Stimulated activated CD8-positive, alpha-beta memory T cell treated with anti-CD3 and anti-CD28 coated beads, Interleukin-7, amount 100 ng/mL, for 24 hours (primary cell): ENCODE measurements around the gene PIGN.
A peak's percentile ranks its signal among the peaks of the same experiment; 100 is the strongest.
"Not testable (repeated sequence)": the region's sequence is repeated elsewhere in the genome, so short reads cannot be mapped to it uniquely, and the experiment has no call there.

Experiments
- DNase-seq: peaks from one replicate; pipeline ENCODE4 v3.0.0-alpha.2; 2020; ENCODE audit warnings: low read depth

PIGN gene

GRCh38 chr18:62182220-62182619, 4.6 kb downstream of the PIGN start:
- no peak for DNase-seq

- DNase-seq = no peak
These were observed 7.6 kb downstream of the PIGN start for GRCh38 chr18:62179213-62179612.

DNA sequence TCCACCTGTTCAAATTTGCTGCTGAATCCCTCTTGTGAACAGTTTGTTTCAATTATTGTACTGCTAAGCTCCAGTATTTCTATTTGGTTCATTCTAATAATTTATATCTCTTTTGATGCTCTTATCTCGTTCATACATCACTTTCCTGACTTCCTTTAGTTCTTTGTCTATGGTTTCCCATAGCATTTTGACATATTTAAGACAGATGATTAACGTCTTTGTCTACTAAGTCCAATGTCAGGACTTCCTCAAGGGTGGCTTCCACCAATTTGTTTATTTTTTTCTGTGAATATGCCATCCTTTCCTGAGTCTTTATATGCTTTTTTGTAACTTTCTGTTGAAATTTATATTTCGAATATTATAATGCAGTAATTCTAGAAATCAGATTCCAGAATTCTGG, 9.6 kb downstream of the PIGN start:
- no peak for DNase-seq

DNA sequence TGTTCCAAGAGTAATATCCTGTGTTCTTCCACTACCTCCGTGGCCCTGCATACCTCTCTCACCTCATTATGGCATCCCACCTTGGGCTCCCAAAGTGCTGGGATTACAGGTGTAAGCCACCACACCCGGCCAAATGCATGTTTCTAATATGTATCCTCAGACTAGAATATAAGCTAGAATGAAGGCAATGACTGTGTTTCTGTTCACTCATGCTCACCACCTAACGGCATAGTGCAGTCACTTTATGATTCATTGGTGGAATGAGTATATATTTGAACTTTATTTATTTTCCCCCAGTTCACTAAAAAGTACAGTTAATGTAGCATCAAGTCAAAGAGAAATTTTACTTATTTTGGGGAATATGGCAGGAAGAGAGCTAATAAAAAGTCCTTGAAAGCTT, 11.3 kb downstream of the PIGN start:
- DNase-seq = no peak

- DNase-seq = no peak
These were observed 14.6 kb downstream of the PIGN start for GRCh38 chr18:62172298-62172697.

GRCh38 chr18:62170857-62171256, 16.0 kb downstream of the PIGN start:
- DNase-seq = no peak

DNA sequence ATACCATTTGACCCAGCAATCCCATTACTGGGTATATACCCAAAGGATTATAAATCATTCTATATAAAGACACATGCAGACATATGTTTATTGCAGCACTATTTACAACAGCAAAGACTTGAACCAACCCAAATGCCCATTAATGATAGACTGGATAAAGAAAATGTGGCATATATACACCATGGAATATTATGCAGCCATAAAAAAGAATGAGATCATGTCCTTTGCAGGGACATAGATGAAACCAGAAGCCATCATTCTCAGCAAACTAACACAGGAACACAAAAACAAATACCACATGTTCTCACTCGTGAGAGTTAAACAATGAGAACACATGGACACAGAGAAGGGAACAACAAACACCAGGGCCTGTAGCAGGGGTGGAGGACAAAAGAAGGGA, 20.3 kb downstream of the PIGN start:
- DNase-seq = not testable (repeated sequence)

GRCh38 chr18:62165583-62165982, 21.3 kb downstream of the PIGN start:
- no peak for DNase-seq

GRCh38 chr18:62164855-62165487, 21.9 kb downstream of the PIGN start:
- DNase-seq = no peak

GRCh38 chr18:62164310-62164709, 22.5 kb downstream of the PIGN start:
- no peak for DNase-seq

DNA sequence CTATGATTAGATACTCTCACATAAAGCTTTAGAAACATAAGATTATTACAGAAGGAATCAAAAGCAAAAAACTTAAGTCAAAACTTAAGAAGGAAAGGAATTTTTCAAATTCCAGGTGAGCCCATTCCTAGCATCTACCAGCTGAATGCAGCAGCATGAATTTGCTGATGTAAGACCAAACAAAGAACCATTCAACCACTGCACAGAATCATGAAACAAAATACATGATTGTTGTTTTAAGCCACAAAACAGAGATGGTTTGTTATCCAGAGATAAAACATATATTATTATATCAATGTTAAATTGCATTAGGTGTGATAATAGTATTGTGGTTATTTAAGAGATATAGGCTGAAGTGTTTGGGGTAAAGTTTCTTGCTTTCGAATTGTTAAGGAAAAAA, 29.0 kb downstream of the PIGN start:
- DNase-seq = no peak

GRCh38 chr18:62152844-62153243, 34.0 kb downstream of the PIGN start:
- no peak for DNase-seq

- no peak for DNase-seq
These were observed 35.6 kb downstream of the PIGN start for GRCh38 chr18:62151068-62151771.

GRCh38 chr18:62144338-62144737, 42.5 kb downstream of the PIGN start:
- DNase-seq = no peak

DNA sequence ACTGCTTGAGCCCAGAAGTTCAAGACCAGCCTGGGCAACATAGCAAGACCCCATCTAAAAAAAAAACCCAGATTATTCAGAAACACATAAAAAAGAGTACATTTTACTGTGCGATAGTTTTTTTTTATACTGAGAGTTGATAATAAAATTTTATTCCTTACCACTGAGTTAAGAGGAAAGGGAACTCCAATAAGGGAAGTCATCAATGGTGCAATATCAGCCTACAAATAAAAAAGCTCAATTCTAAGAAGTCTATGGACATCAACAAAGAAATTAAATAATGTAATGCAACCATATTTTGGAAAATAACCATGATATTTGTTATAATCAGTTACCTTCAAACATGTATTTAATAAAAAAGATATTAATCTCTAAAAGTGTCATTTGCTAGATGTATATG, 46.6 kb downstream of the PIGN start:
- no peak for DNase-seq

DNA sequence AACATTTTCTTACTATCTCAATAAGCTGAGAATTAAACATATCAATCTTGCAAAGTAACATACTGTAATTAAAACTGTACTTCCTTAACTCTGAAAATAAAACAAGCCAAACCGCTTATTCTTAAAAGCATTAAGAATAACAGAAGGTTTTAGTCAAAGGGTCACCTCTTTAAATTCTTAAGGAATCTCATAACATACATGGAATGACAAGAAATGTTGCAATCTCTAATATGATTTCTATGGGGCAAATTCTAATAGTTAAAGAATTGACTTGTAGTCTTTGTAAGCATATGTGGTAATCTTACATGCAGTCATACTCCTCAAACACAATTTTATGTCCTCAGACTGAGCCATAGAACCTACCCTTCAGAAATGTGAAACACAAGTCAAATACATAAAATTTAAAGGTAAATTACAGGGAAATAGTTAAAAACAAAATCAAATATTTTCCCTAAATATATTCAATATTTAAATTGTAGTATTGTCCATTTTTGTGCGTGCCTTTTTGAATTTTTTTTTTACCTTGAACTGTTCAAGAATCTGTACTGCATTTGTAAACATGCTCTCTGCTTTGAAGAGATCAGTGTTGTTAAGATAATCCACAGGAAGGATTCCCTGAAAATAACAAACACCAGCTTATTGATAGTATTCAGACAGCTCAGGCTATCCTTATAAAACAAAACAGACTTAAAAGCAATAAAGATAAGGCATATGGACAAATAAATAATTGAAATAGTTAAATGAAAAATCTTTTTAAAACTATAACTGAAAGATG, 48.2 kb downstream of the PIGN start:
- no peak for DNase-seq

DNA sequence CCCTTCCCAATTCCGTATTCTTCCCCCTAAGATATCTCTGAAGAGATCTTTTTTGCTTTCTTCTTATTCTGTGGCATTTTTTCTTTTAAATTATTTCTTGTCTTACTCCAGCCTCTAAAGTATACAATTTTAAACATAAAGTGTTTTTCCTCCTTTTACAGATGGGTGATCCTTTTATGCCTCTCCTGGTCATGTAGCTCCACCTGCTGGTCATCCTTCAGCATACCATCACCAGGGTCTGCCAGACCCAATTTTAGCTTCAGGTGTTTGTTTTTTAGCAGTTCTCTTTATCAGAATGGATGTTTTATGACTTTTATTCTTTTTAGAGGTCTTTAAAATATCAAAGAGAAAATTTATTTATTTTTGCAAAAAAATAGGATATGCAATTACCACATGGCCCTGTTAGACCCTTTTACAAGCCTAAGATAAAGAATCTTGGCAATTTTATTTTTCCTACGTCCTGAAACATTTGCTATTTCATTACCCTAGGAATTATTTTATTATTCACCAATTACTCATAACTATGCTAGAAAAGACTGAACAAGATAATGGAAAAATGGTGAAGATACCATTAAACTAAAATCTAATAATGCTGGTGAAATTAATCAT, 55.5 kb downstream of the PIGN start:
- DNase-seq = peak; percentile 4

DNA sequence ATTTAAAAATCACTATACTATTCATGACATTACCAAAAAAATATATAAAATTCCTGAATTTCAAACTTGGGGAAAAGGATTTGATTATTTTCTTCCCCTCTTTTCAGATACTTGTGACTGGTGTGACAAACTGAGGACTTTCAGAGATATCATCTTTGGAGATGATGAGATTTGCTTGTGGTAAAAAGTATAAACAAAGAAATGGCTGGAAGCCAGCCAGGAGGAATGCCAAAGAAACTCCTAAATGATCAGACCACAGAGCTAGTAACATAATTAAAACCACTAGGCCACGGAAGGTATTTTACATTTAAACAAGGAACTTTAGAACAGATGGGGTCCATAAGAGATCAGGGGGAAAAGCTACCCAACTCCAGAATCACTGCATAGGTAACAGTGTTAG, 58.7 kb downstream of the PIGN start:
- DNase-seq = no peak

DNA sequence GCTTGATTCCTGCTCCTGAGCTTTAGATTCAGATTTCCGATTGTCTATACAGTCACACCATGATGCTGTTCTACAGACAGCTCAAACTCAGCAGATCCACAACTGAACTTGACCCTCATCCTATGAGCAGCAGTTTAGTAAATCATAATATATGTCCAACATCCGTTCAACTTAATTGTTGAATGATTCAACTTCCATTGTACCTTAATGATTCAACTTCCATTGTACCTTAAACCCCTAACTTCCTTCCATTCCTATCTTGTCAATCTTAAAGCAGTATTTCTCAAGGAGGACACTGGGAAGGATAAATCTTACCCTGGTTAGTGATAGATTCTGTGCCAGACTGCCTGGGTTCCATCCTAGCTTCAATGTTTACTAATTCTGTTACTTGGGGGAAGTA, 60.1 kb downstream of the PIGN start:
- DNase-seq = no peak

GRCh38 chr18:62125702-62126101, 61.2 kb downstream of the PIGN start:
- DNase-seq = no peak

DNA sequence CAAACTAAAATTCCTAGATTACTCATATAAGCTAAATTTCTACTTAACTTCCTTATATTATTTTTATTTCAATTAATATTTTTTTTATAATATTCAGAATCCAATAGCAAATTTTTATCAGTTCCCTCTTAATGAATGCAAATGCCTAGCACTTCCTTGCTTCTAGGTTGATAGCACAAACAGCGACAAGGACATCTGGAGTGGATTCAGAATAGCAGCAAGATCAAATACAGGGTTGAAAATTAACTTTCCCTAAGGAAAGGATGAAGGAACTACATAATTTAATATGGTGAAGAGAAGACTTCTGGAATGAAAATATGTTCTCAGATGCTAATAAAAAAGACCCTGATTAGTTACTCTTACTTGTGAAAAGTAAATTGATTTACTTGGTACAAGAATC, 64.5 kb downstream of the PIGN start:
- DNase-seq = no peak

- DNase-seq = no peak
These were observed 67.0 kb downstream of the PIGN start for GRCh38 chr18:62119884-62120283.

DNA sequence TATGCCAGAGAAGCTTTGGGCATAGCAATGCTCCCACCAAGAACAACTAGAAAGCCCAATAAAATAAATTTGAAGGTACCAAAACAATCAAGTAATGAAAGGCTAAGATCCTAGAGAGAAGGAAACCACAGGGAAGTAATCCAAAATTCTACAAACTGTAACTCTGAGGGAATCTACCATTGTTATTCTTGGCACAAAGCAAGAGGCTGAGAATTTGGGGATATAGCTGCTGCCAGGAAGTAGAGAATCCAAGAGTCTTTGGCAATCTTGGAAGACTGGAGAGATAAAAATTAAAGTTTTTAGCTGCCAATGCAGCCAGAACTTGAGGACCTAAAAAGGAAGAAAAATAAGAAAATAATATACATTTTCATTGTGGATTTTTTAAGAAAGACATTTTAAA, 68.5 kb downstream of the PIGN start:
- DNase-seq = no peak
